Measurements from ENCODE around the gene GEMIN8.

The GEMIN8 gene

GRCh38 chrX:14022019-14022418, 7.7 kb downstream of the GEMIN8 start:
- H3K27me3 ChIP-seq (ENCODE audit: control insufficient read depth in 1 of 2, insufficient read depth in 2 of 2, low read length in 2 of 2) = no peaks in the 10 kb centered on the region
- H3K4me1 ChIP-seq (ENCODE audit: control insufficient read depth in 1 of 2, insufficient read depth in 2 of 2, low read length in 2 of 2) = no peaks in the 10 kb centered on the region
- peaks cover 5 to 13% of the 10 kb centered on the region in 2 donors for H3K36me3 ChIP-seq (ENCODE audit: control insufficient read depth in 1 of 2, insufficient read depth in 2 of 2, low read length in 2 of 2)
- H3K4me3 ChIP-seq (ENCODE audit: low read depth in 1 of 2, low read length in 2 of 2) = no peak overlapping the region
- no peaks in the 10 kb centered on the region for H3K9me3 ChIP-seq (ENCODE audit: control insufficient read depth in 1 of 2, low read length in 2 of 2)
- H3K27ac ChIP-seq (ENCODE audit: low read depth, low read length) = no peak overlapping the region
- no peak overlapping the region for H3K9ac ChIP-seq (ENCODE audit: low read depth in 1 of 2, low read length in 2 of 2)

GRCh38 chrX:14017399-14017798, 12.3 kb downstream of the GEMIN8 start:
- no peaks in the 10 kb centered on the region for H3K27me3 ChIP-seq (ENCODE audit: control insufficient read depth in 1 of 2, insufficient read depth in 2 of 2, low read length in 2 of 2)
- H3K36me3 ChIP-seq (ENCODE audit: control insufficient read depth in 1 of 2, insufficient read depth in 2 of 2, low read length in 2 of 2) = peaks cover 5 to 13% of the 10 kb centered on the region in 2 donors
- no peak overlapping the region for H3K27ac ChIP-seq (ENCODE audit: low read depth, low read length)
- H3K4me1 ChIP-seq (ENCODE audit: control insufficient read depth in 1 of 2, insufficient read depth in 2 of 2, low read length in 2 of 2) = no peaks in the 10 kb centered on the region
- H3K9ac ChIP-seq (ENCODE audit: low read depth in 1 of 2, low read length in 2 of 2) = no peak overlapping the region
- H3K9me3 ChIP-seq (ENCODE audit: control insufficient read depth in 1 of 2, low read length in 2 of 2) = no peaks in the 10 kb centered on the region
- no peak overlapping the region for H3K4me3 ChIP-seq (ENCODE audit: low read depth in 1 of 2, low read length in 2 of 2)

GRCh38 chrX:14015941-14016340, 13.8 kb downstream of the GEMIN8 start:
- Histone ChIP-seq H3K27ac (ENCODE audit: low read depth, low read length) (no peak overlapping the region), H3K4me1 (ENCODE audit: control insufficient read depth in 1 of 2, insufficient read depth in 2 of 2, low read length in 2 of 2) (no peaks in the 10 kb centered on the region), H3K36me3 (ENCODE audit: control insufficient read depth in 1 of 2, insufficient read depth in 2 of 2, low read length in 2 of 2) (peaks cover 5 to 13% of the 10 kb centered on the region in 2 donors), H3K9ac (ENCODE audit: low read depth in 1 of 2, low read length in 2 of 2) (no peak overlapping the region), H3K27me3 (ENCODE audit: control insufficient read depth in 1 of 2, insufficient read depth in 2 of 2, low read length in 2 of 2) (no peaks in the 10 kb centered on the region), H3K9me3 (ENCODE audit: control insufficient read depth in 1 of 2, low read length in 2 of 2) (no peaks in the 10 kb centered on the region), H3K4me3 (ENCODE audit: low read depth in 1 of 2, low read length in 2 of 2) (no peak overlapping the region)

GRCh38 chrX:14015294-14015693, 14.4 kb downstream of the GEMIN8 start:
- no peaks in the 10 kb centered on the region for H3K27me3 ChIP-seq (ENCODE audit: control insufficient read depth in 1 of 2, insufficient read depth in 2 of 2, low read length in 2 of 2)
- no peaks in the 10 kb centered on the region for H3K9me3 ChIP-seq (ENCODE audit: control insufficient read depth in 1 of 2, low read length in 2 of 2)
- peaks cover 5 to 12% of the 10 kb centered on the region in 2 donors for H3K36me3 ChIP-seq (ENCODE audit: control insufficient read depth in 1 of 2, insufficient read depth in 2 of 2, low read length in 2 of 2)
- H3K9ac ChIP-seq (ENCODE audit: low read depth in 1 of 2, low read length in 2 of 2) = no peak overlapping the region
- no peak overlapping the region for H3K4me3 ChIP-seq (ENCODE audit: low read depth in 1 of 2, low read length in 2 of 2)
- no peak overlapping the region for H3K27ac ChIP-seq (ENCODE audit: low read depth, low read length)
- no peaks in the 10 kb centered on the region for H3K4me1 ChIP-seq (ENCODE audit: control insufficient read depth in 1 of 2, insufficient read depth in 2 of 2, low read length in 2 of 2)

- H3K9ac ChIP-seq (ENCODE audit: low read depth in 1 of 2, low read length in 2 of 2) = no peak overlapping the region
- no peak overlapping the region for H3K4me3 ChIP-seq (ENCODE audit: low read depth in 1 of 2, low read length in 2 of 2)
- no peak overlapping the region for H3K27ac ChIP-seq (ENCODE audit: low read depth, low read length)
- H3K27me3 ChIP-seq (ENCODE audit: control insufficient read depth in 1 of 2, insufficient read depth in 2 of 2, low read length in 2 of 2) = no peaks in the 10 kb centered on the region
- no peaks in the 10 kb centered on the region for H3K4me1 ChIP-seq (ENCODE audit: control insufficient read depth in 1 of 2, insufficient read depth in 2 of 2, low read length in 2 of 2)
- H3K36me3 ChIP-seq (ENCODE audit: control insufficient read depth in 1 of 2, insufficient read depth in 2 of 2, low read length in 2 of 2) = peaks cover 2 to 6% of the 10 kb centered on the region in 2 donors
- H3K9me3 ChIP-seq (ENCODE audit: control insufficient read depth in 1 of 2, low read length in 2 of 2) = no peaks in the 10 kb centered on the region
These were observed 15.2 kb downstream of the GEMIN8 start for GRCh38 chrX:14014526-14014925.

GRCh38 chrX:14013054-14013453, 16.6 kb downstream of the GEMIN8 start:
- Histone ChIP-seq H3K36me3 (ENCODE audit: control insufficient read depth in 1 of 2, insufficient read depth in 2 of 2, low read length in 2 of 2) (peaks cover 5 to 8% of the 10 kb centered on the region in 2 donors), H3K27me3 (ENCODE audit: control insufficient read depth in 1 of 2, insufficient read depth in 2 of 2, low read length in 2 of 2) (no peaks in the 10 kb centered on the region), H3K4me1 (ENCODE audit: control insufficient read depth in 1 of 2, insufficient read depth in 2 of 2, low read length in 2 of 2) (no peaks in the 10 kb centered on the region), H3K27ac (ENCODE audit: low read depth, low read length) (no peak overlapping the region), H3K9ac (ENCODE audit: low read depth in 1 of 2, low read length in 2 of 2) (no peak overlapping the region), H3K9me3 (ENCODE audit: control insufficient read depth in 1 of 2, low read length in 2 of 2) (no peaks in the 10 kb centered on the region), H3K4me3 (ENCODE audit: low read depth in 1 of 2, low read length in 2 of 2) (no peak overlapping the region)

- Histone ChIP-seq H3K27ac (ENCODE audit: low read depth, low read length) (no peak overlapping the region), H3K9ac (ENCODE audit: low read depth in 1 of 2, low read length in 2 of 2) (no peak overlapping the region), H3K9me3 (ENCODE audit: control insufficient read depth in 1 of 2, low read length in 2 of 2) (no peaks in the 10 kb centered on the region), H3K4me3 (ENCODE audit: low read depth in 1 of 2, low read length in 2 of 2) (no peak overlapping the region), H3K27me3 (ENCODE audit: control insufficient read depth in 1 of 2, insufficient read depth in 2 of 2, low read length in 2 of 2) (no peaks in the 10 kb centered on the region), H3K4me1 (ENCODE audit: control insufficient read depth in 1 of 2, insufficient read depth in 2 of 2, low read length in 2 of 2) (no peaks in the 10 kb centered on the region), H3K36me3 (ENCODE audit: control insufficient read depth in 1 of 2, insufficient read depth in 2 of 2, low read length in 2 of 2) (peaks cover 5 to 8% of the 10 kb centered on the region in 2 donors)
These were observed 19.1 kb downstream of the GEMIN8 start for GRCh38 chrX:14010566-14010965.

GRCh38 chrX:14006540-14006939, 23.2 kb downstream of the GEMIN8 start:
- H3K36me3 ChIP-seq (ENCODE audit: control insufficient read depth in 1 of 2, insufficient read depth in 2 of 2, low read length in 2 of 2) = peaks cover 5 to 8% of the 10 kb centered on the region in 2 donors
- no peaks in the 10 kb centered on the region for H3K9me3 ChIP-seq (ENCODE audit: control insufficient read depth in 1 of 2, low read length in 2 of 2)

GRCh38 chrX:14003876-14004425, 25.7 kb downstream of the GEMIN8 start:
- H3K4me3 ChIP-seq (ENCODE audit: low read depth in 1 of 2, low read length in 2 of 2) = no peak overlapping the region
- peaks cover 4 to 5% of the 10 kb centered on the region in 2 donors for H3K36me3 ChIP-seq (ENCODE audit: control insufficient read depth in 1 of 2, insufficient read depth in 2 of 2, low read length in 2 of 2)

More at GRCh38 chrX:14006540-14006939, 23.2 kb downstream of the GEMIN8 start:
- H3K4me1 ChIP-seq (ENCODE audit: control insufficient read depth in 1 of 2, insufficient read depth in 2 of 2, low read length in 2 of 2) = no peaks in the 10 kb centered on the region
- H3K27me3 ChIP-seq (ENCODE audit: control insufficient read depth in 1 of 2, insufficient read depth in 2 of 2, low read length in 2 of 2) = no peaks in the 10 kb centered on the region
- no peak overlapping the region for H3K27ac ChIP-seq (ENCODE audit: low read depth, low read length)
- H3K9ac ChIP-seq (ENCODE audit: low read depth in 1 of 2, low read length in 2 of 2) = no peak overlapping the region
- H3K4me3 ChIP-seq (ENCODE audit: low read depth in 1 of 2, low read length in 2 of 2) = no peak overlapping the region

GRCh38 chrX:14003028-14003427, 26.7 kb downstream of the GEMIN8 start:
- no peak overlapping the region for H3K27ac ChIP-seq (ENCODE audit: low read depth, low read length)
- no peaks in the 10 kb centered on the region for H3K4me1 ChIP-seq (ENCODE audit: control insufficient read depth in 1 of 2, insufficient read depth in 2 of 2, low read length in 2 of 2)
- H3K4me3 ChIP-seq (ENCODE audit: low read depth in 1 of 2, low read length in 2 of 2) = no peak overlapping the region
- no peaks in the 10 kb centered on the region for H3K27me3 ChIP-seq (ENCODE audit: control insufficient read depth in 1 of 2, insufficient read depth in 2 of 2, low read length in 2 of 2)
- H3K36me3 ChIP-seq (ENCODE audit: control insufficient read depth in 1 of 2, insufficient read depth in 2 of 2, low read length in 2 of 2) = no peaks in the 10 kb centered on the region
- H3K9me3 ChIP-seq (ENCODE audit: control insufficient read depth in 1 of 2, low read length in 2 of 2) = no peaks in the 10 kb centered on the region
- no peak overlapping the region for H3K9ac ChIP-seq (ENCODE audit: low read depth in 1 of 2, low read length in 2 of 2)

More at GRCh38 chrX:14003876-14004425, 25.7 kb downstream of the GEMIN8 start:
- Histone ChIP-seq H3K9me3 (ENCODE audit: control insufficient read depth in 1 of 2, low read length in 2 of 2) (no peaks in the 10 kb centered on the region), H3K27me3 (ENCODE audit: control insufficient read depth in 1 of 2, insufficient read depth in 2 of 2, low read length in 2 of 2) (no peaks in the 10 kb centered on the region), H3K27ac (ENCODE audit: low read depth, low read length) (no peak overlapping the region), H3K9ac (ENCODE audit: low read depth in 1 of 2, low read length in 2 of 2) (no peak overlapping the region), H3K4me1 (ENCODE audit: control insufficient read depth in 1 of 2, insufficient read depth in 2 of 2, low read length in 2 of 2) (no peaks in the 10 kb centered on the region)

GRCh38 chrX:13996650-13997049, 33.0 kb downstream of the GEMIN8 start:
- Histone ChIP-seq H3K4me3 (ENCODE audit: low read depth in 1 of 2, low read length in 2 of 2) (no peak overlapping the region), H3K9ac (ENCODE audit: low read depth in 1 of 2, low read length in 2 of 2) (no peak overlapping the region), H3K27me3 (ENCODE audit: control insufficient read depth in 1 of 2, insufficient read depth in 2 of 2, low read length in 2 of 2) (no peaks in the 10 kb centered on the region), H3K4me1 (ENCODE audit: control insufficient read depth in 1 of 2, insufficient read depth in 2 of 2, low read length in 2 of 2) (no peaks in the 10 kb centered on the region), H3K27ac (ENCODE audit: low read depth, low read length) (no peak overlapping the region), H3K36me3 (ENCODE audit: control insufficient read depth in 1 of 2, insufficient read depth in 2 of 2, low read length in 2 of 2) (no peaks in the 10 kb centered on the region), H3K9me3 (ENCODE audit: control insufficient read depth in 1 of 2, low read length in 2 of 2) (no peaks in the 10 kb centered on the region)
